KMS-11 (cell line): ENCODE results near the gene PPARGC1A.

Source experiments
- H2AFZ ChIP-seq: fragments of 200-600 bp; sonication (generic); 2 replicates; pipeline ENCODE4 v1.6.1; 2016; ENCODE audit warnings: antibody characterized with exemption, mixed run types, low read depth
- H3K27ac ChIP-seq: fragments of 200-600 bp; sonication (generic); 2 replicates; pipeline ENCODE4 v1.6.1; 2016; ENCODE audit warnings: mild to moderate bottlenecking, mixed run types
- H3K27me3 ChIP-seq: fragments of 200-600 bp; sonication (generic); 2 replicates; pipeline ENCODE4 v1.6.1; 2017; ENCODE audit warnings: mild to moderate bottlenecking, low read depth, mixed run types, moderate library complexity; ENCODE audit not compliant: insufficient read depth
- H3K36me3 ChIP-seq: fragments of 200-600 bp; sonication (generic); 2 replicates; pipeline ENCODE4 v1.6.1; 2017; ENCODE audit warnings: mild to moderate bottlenecking, mixed run types; ENCODE audit not compliant: insufficient read depth
- H3K4me1 ChIP-seq: fragments of 200-600 bp; sonication (generic); 2 replicates; pipeline ENCODE4 v1.6.1; 2016; ENCODE audit warnings: mild to moderate bottlenecking, low read depth, mixed run types; ENCODE audit not compliant: poor library complexity, severe bottlenecking
- H3K4me2 ChIP-seq: fragments of 200-600 bp; sonication (generic); 2 replicates; pipeline ENCODE4 v1.7.0; 2016; ENCODE audit warnings: mild to moderate bottlenecking, mixed run types
- H3K4me3 ChIP-seq: fragments of 200-600 bp; sonication (generic); IDR thresholded peaks from 2 replicates; pipeline ENCODE4 v1.6.1; 2017; ENCODE audit warnings: low read depth, low read length, mixed read lengths; ENCODE audit not compliant: insufficient read depth
- H3K79me2 ChIP-seq: fragments of 200-600 bp; sonication (generic); 2 replicates; pipeline ENCODE4 v1.6.1; 2016; ENCODE audit warnings: low read depth, mixed run types; ENCODE audit not compliant: insufficient read depth
- H3K9ac ChIP-seq: fragments of 200-600 bp; sonication (generic); 2 replicates; pipeline ENCODE4 v1.6.1; 2016; ENCODE audit warnings: mild to moderate bottlenecking, mixed run types
- H4K20me1 ChIP-seq: fragments of 200-600 bp; sonication (generic); 2 replicates; pipeline ENCODE4 v1.6.1; 2016; ENCODE audit warnings: mild to moderate bottlenecking, mixed run types; ENCODE audit not compliant: insufficient read depth
- TF ChIP-seq, protein P1 (sequence below): fragments of 200-600 bp; sonication (generic); conservative IDR thresholded peaks from 2 replicates; pipeline ENCODE4 v1.6.1; 2017; ENCODE audit warnings: low read depth, mild to moderate bottlenecking, antibody characterized with exemption, low read length, moderate library complexity, mixed read lengths

Gene PPARGC1A

GRCh38 chr4:23759066-23759465, 130.8 kb downstream of the PPARGC1A start:
- Histone ChIP-seq H3K9ac (no peak overlapping the region), H3K27me3 (no peaks in the 10 kb centered on the region), H4K20me1 (no peaks in the 10 kb centered on the region), H3K4me1 (no peaks in the 10 kb centered on the region), H3K4me3 (no peak overlapping the region), H3K4me2 (no peak overlapping the region), H3K36me3 (no peaks in the 10 kb centered on the region), H2AFZ (no peak overlapping the region), H3K27ac (no peak overlapping the region), H3K79me2 (no peaks in the 10 kb centered on the region)
- TF ChIP-seq, protein P1, sequence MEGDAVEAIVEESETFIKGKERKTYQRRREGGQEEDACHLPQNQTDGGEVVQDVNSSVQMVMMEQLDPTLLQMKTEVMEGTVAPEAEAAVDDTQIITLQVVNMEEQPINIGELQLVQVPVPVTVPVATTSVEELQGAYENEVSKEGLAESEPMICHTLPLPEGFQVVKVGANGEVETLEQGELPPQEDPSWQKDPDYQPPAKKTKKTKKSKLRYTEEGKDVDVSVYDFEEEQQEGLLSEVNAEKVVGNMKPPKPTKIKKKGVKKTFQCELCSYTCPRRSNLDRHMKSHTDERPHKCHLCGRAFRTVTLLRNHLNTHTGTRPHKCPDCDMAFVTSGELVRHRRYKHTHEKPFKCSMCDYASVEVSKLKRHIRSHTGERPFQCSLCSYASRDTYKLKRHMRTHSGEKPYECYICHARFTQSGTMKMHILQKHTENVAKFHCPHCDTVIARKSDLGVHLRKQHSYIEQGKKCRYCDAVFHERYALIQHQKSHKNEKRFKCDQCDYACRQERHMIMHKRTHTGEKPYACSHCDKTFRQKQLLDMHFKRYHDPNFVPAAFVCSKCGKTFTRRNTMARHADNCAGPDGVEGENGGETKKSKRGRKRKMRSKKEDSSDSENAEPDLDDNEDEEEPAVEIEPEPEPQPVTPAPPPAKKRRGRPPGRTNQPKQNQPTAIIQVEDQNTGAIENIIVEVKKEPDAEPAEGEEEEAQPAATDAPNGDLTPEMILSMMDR = no peak

GRCh38 chr4:23754688-23755087, 135.2 kb downstream of the PPARGC1A start:
- no peak overlapping the region for H3K27ac ChIP-seq

DNA sequence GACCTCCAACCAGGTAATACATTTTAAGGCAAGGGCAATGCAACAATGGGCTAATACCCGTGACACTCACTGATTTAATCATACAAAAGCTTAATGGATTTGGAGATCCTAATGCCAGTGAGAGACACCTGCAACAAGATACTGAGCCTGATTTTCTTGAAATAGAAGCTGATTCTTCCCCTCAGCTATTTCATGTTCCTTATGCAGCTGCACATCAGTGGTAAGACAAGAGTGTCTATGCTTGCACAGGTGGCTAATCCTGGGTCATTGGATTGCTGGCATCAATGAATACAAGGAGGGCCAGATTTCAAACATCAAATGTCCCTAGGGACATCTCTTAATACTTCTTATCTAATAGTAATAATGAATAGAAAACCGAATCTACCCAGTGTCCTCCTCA, 139.7 kb downstream of the PPARGC1A start:
- no peak overlapping the region for H3K9ac ChIP-seq
- no peak overlapping the region for H2AFZ ChIP-seq
- H3K4me3 ChIP-seq = no peak overlapping the region
- TF ChIP-seq, protein P1 = no peak
- no peak overlapping the region for H3K4me2 ChIP-seq
- no peaks in the 10 kb centered on the region for H3K4me1 ChIP-seq
- H3K27ac ChIP-seq = no peak overlapping the region
- H4K20me1 ChIP-seq = no peaks in the 10 kb centered on the region
- H3K79me2 ChIP-seq = no peaks in the 10 kb centered on the region
- no peaks in the 10 kb centered on the region for H3K27me3 ChIP-seq
- no peaks in the 10 kb centered on the region for H3K36me3 ChIP-seq

More at GRCh38 chr4:23754688-23755087, 135.2 kb downstream of the PPARGC1A start:
- TF ChIP-seq, protein P1 = no peak
- no peak overlapping the region for H2AFZ ChIP-seq
- no peaks in the 10 kb centered on the region for H3K79me2 ChIP-seq
- no peak overlapping the region for H3K4me2 ChIP-seq
- H3K4me1 ChIP-seq = no peaks in the 10 kb centered on the region
- H3K36me3 ChIP-seq = no peaks in the 10 kb centered on the region
- H3K27me3 ChIP-seq = no peaks in the 10 kb centered on the region
- no peak overlapping the region for H3K9ac ChIP-seq
- no peak overlapping the region for H3K4me3 ChIP-seq
- no peaks in the 10 kb centered on the region for H4K20me1 ChIP-seq

DNA sequence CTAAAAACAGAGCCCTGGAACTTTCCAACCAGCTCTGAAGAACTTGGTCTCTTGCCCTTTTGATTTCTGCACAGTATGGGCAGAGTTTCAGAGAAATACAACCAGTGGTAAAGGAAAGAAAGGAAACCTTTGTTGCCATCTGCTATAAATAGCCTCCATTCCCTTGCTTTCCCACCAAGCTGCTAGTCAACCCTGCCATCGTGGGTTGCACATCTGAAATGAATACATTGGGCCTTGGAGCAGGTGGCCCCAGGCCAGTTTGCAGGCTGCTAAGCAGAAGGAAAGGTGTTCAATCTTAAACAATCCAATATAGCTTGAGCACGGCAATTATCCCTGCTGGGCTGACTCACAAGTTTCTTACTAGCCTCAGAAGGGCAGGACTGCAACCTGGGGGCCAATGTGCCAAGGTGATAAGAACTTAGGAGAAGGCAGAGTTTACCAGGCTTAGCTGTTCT, 142.5 kb downstream of the PPARGC1A start:
- TF ChIP-seq, protein P1 = no peak
- no peak overlapping the region for H3K4me3 ChIP-seq
- no peak overlapping the region for H2AFZ ChIP-seq
- no peaks in the 10 kb centered on the region for H3K4me1 ChIP-seq
- no peaks in the 10 kb centered on the region for H4K20me1 ChIP-seq
- no peak overlapping the region for H3K27ac ChIP-seq
- H3K9ac ChIP-seq = no peak overlapping the region
- H3K79me2 ChIP-seq = no peaks in the 10 kb centered on the region
- H3K27me3 ChIP-seq = no peaks in the 10 kb centered on the region
- no peaks in the 10 kb centered on the region for H3K36me3 ChIP-seq
- H3K4me2 ChIP-seq = no peak overlapping the region
